ENCODE data around the gene GOLGA3.

Gene GOLGA3

DNA sequence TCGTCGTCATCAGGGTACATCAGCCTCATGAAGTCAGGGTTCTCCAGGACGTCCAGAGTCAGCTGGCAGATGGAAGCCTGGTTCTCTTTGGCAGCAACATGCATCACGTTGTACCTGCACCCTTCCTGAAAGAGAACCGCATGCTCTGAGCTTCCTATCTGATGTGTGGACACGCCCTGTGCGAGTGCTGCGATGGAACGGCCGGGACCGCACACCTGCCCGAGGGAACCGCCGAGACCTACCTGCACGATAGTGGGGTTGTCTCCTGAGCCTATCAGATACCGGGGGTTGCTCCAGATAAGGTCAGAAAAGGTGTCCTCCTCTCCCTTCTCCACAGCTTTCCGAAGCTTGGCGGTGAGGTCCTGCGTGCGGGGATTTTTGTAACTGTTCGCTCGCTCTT lies 80.8 kb downstream of the GOLGA3 start:
- no peak for DNase-seq (ENCODE audit: low read depth, low spot score)

- DNase-seq (ENCODE audit: low read depth, low spot score), result no peak
Observed at GRCh38 chr12:132747395-132747794, 81.3 kb downstream of the GOLGA3 start.

- no peak for DNase-seq (ENCODE audit: low read depth, low spot score)
Observed at GRCh38 chr12:132746613-132747012, 82.1 kb downstream of the GOLGA3 start.

DNA sequence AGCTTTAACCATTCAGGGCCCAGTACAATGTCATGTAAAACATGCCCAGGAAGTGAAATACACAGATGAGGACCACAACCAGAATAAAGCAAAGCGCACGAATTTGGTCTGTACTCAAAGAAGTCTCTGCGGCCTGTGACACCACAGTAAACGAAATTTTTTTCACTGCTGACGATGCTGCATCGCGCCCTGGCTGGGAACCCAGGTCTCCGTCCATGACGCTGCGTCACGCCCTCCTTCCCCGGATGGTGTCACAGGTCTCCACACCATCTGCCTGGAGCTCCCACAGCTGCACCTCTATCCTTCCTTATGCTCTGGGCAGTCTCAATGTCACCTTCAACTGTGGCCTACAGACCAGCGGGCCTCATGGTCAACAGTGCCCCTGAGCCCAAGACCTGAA lies 84.8 kb downstream of the GOLGA3 start:
- no peak for DNase-seq (ENCODE audit: low read depth, low spot score)

DNA sequence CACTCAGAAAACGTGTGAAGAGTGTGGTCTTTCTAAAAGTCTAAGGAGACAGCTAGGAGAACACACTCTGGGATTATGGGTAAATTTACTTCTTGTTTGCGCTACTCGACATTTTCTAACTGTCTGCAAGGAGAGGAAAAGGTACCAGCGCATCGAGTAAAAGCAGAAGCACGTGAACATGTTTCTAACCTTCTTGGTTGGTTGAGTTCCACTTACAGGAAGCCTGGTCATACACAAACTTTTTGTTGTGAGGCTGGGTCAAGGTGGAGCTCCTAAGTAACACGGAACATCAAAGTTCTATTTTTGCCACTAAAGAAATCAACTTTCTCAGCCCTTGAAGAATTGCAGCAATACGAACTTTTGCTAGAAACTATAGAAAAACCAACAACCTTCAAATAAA lies 87.0 kb downstream of the GOLGA3 start:
- DNase-seq (ENCODE audit: low read depth, low spot score), result no peak

GRCh38 chr12:132740652-132741051 lies 88.0 kb downstream of the GOLGA3 start:
- no peak for DNase-seq (ENCODE audit: low read depth, low spot score)

GRCh38 chr12:132740313-132740646 lies 88.4 kb downstream of the GOLGA3 start:
- no peak for DNase-seq (ENCODE audit: low read depth, low spot score)

GRCh38 chr12:132739600-132740312 lies 88.9 kb downstream of the GOLGA3 start:
- DNase-seq (ENCODE audit: low read depth, low spot score), result no peak

- DNase-seq (ENCODE audit: low read depth, low spot score), result no peak
Observed at GRCh38 chr12:132736913-132737312, 91.8 kb downstream of the GOLGA3 start.

GRCh38 chr12:132736378-132736777 lies 92.3 kb downstream of the GOLGA3 start:
- DNase-seq (ENCODE audit: low read depth, low spot score), result no peak

GRCh38 chr12:132735496-132735895 lies 93.2 kb downstream of the GOLGA3 start:
- DNase-seq (ENCODE audit: low read depth, low spot score), result no peak

- DNase-seq (ENCODE audit: low read depth, low spot score), result no peak
Observed at GRCh38 chr12:132734206-132734605, 94.5 kb downstream of the GOLGA3 start.

GRCh38 chr12:132731574-132731973 lies 97.1 kb downstream of the GOLGA3 start:
- DNase-seq (ENCODE audit: low read depth, low spot score), result no peak

- DNase-seq (ENCODE audit: low read depth, low spot score), result no peak
Observed at GRCh38 chr12:132730353-132730752, 98.3 kb downstream of the GOLGA3 start.

DNA sequence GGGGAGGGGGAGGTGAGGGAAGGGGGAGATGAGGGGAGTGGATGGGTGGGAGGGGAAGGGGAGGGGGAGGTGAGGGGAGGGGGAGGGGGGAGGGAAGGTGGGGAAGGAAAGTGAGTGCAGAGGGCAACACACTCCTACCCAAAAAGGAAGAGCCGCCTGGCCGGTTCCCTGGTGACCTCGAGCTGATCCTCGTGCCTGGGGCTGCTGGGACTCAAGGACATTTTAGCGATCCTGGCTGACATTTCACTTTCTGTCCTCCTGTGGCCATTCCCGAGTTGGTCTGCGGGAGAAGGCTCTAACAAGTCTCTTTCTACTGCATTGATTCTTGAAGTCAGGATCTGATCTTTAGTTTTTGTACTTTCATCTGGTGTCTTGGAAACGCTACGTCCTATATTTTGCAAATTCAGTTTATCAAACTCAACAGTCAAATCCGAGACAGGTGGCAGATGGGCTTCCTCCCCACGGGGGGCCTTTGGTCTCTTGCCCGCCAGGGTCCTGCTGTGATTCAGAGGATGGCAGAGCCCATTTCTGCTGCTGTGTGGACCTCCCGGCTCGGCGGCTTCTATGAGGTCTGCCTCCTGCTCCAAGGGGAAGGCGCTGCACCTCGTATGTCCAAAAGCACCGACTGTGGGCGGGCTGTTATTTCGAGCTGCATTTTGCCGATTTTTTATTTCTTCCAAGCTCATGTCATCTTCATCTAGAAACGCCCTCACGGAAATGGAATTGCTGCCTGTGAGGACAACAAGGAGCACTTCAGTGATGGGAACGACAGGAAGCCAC lies 98.9 kb downstream of the GOLGA3 start:
- no peak for DNase-seq (ENCODE audit: low read depth, low spot score)

- DNase-seq (ENCODE audit: low read depth, low spot score), result no peak
Observed at GRCh38 chr12:132728502-132728901, 100.2 kb downstream of the GOLGA3 start.

GRCh38 chr12:132727091-132727794 lies 101.4 kb downstream of the GOLGA3 start:
- no peak for DNase-seq (ENCODE audit: low read depth, low spot score)

GRCh38 chr12:132726386-132726785 lies 102.3 kb downstream of the GOLGA3 start:
- DNase-seq (ENCODE audit: low read depth, low spot score), result no peak

DNA sequence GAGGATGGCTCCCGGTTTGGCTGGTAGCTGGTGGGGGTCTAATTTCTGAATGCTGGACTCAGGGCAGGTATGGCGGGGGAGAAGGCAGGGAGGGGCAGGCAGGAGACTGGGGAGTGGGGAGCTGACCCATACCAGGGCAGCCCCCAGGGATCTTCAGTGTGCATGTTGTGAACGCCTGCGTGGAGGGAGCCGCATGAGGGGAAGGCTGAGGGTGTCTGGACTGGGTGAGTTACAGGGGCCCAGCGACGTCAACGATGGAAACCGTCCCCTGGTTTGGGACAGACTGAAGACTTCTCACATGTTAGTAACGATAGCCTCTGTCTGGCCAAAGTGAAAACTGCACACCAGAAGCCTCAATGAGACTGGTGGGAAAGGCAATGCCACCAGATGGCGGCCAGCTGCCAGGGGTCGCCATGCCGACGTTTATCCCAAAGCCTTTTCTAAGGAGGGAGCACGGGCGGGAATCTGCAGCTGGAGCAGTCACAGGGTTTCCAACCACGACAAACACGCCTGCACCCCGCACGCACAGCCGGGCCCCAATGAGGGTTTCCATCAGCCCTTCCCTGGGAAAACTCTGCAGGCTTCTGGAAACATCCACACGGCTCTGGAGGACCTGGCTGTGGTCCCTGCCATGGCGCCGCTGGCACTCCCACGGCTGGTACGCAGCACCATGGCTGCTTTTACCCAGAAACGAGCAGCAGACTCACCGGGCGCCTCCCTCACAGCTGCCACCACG lies 104.0 kb downstream of the GOLGA3 start:
- DNase-seq (ENCODE audit: low read depth, low spot score), result no peak

GRCh38 chr12:132723764-132724140 lies 104.9 kb downstream of the GOLGA3 start:
- DNase-seq (ENCODE audit: low read depth, low spot score), result no peak

DNA sequence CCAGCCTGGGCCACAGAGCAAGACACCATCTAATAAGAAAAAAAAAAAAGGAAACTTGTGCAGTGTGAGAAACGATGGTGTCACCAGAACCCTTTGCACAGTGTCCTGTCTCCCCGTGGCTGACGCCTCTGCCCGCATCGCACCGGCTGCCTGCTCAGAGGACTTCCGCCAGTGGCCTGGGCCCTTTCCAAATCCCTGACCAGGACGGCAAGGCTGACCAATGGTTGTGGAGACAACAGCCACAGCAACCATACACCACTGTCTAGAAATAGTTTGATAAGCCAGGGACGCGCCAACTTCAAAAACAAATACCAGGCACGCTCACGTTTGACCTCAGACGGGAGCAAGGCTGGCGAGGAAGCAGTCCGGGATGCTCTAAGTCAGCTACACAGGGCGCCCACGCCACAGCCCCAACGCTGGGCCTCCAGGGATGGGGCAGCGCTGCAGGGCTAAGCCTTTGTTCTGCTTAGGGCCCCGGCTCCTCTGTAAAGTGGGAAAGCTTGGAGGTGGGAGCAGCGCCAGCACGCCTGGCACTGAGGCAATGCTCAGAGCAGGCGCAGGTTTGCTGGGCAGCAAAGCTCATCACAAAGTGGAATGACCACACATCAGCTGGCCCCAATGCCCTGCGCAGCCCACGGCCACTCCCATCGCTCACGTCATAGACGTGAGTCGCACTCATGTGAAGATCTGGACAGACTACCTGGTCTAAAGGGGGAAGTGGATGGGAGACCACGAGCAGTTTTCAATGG lies 105.5 kb downstream of the GOLGA3 start:
- no peak for DNase-seq (ENCODE audit: low read depth, low spot score)
